Activated T-helper 9 cell treated with anti-CD3 and anti-CD28 coated beads, Interleukin-2, amount 50 U/mL, for 16 hours (primary cell): ENCODE results near the gene KIFC3.
A peak's percentile ranks its signal among the peaks of the same experiment; 100 is the strongest.
"Not testable (repeated sequence)": the region's sequence is repeated elsewhere in the genome, so short reads cannot be mapped to it uniquely, and the experiment has no call there.

Experiments
- DNase-seq: peaks from one replicate; pipeline ENCODE4 v3.0.0-alpha.2; 2020; ENCODE audit warnings: low read depth

The KIFC3 gene, protein sequence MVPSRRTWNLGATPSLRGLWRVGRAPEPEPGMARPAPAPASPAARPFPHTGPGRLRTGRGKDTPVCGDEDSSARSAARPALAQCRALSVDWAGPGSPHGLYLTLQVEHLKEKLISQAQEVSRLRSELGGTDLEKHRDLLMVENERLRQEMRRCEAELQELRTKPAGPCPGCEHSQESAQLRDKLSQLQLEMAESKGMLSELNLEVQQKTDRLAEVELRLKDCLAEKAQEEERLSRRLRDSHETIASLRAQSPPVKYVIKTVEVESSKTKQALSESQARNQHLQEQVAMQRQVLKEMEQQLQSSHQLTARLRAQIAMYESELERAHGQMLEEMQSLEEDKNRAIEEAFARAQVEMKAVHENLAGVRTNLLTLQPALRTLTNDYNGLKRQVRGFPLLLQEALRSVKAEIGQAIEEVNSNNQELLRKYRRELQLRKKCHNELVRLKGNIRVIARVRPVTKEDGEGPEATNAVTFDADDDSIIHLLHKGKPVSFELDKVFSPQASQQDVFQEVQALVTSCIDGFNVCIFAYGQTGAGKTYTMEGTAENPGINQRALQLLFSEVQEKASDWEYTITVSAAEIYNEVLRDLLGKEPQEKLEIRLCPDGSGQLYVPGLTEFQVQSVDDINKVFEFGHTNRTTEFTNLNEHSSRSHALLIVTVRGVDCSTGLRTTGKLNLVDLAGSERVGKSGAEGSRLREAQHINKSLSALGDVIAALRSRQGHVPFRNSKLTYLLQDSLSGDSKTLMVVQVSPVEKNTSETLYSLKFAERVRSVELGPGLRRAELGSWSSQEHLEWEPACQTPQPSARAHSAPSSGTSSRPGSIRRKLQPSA

DNA sequence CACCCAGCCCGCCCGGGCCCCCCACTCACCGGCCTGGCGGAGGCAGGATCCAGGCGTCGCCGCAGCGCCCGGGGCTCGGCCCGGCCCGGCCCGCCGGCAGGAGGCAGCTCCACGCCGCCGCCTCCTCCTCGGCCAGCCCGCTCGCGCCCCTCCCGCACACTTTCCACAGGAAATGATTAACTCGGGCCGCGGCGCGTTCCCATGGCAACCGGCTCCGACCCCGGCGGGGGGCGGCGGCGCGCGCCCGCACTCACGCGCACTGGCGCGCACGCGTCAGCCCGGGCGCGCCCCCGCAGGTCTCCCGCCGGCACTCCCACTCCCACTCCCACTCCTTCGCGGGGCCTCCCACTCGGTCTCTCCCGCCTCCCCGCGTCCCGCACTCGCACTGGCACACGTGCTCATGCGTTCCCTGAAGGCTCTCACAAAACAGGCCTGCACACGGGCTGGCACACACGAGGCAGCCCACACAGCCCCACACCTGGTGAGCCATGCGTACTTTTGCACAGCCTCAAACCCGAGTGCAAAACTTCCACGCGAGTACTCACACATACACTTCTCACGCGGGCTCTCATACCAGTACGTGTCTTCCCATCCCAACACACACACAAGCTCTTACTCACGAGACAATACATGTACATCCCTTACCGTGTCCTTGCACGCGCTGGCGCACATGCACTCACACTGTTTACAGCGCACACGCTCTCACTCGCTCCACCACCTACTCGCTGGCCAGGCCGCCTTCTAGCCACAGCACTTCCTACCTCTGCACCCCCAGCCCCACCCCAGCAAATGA lies at the start of gene KIFC3:
KIFC3 (minus strand) TSS at position 151 of the 793 bp plus-strand sequence. CDS start 4,248 bp downstream, outside the sequence.
- DNase-seq, result peak; percentile 63

DNA sequence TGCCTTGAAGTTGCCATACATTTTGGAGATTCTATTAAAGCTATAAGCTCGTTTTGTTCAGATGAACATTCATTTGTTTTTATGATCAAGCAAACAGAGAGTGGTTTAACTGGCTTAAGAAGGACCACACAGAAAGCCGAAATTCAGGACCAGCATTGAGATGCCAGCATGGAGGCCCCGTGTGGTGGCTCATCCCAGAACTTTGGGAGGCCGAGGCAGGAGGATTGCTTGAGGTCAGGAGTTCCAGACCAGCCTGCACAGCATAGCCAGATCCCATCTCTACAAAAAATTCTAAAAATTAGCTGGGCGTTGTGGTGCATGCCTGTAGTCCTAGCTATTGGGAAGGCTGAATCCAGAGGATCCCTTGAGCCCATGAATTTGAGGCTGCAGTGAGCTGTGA lies 45.9 kb upstream of the KIFC3 start:
- no peak for DNase-seq

DNA sequence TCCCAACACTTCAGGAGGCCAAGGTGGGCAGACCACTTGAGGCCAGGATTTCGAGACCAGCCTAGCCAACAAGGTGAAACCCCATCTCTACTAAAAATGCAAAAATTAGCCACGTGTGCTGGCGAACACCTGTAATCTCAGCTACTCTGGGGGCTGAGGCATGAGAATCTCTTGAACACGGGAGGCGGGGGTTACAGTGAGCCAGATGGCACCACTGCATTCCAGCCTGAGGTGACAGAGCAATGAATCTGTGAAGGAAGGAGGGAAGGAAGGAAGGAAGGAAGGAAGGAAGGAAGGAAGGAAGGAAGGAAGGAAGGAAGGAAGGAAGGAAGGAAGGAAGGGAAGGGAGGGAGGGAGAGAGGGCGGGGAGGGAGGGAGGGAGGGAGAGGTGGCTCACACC lies 44.6 kb upstream of the KIFC3 start:
- not testable (repeated sequence) for DNase-seq

DNA sequence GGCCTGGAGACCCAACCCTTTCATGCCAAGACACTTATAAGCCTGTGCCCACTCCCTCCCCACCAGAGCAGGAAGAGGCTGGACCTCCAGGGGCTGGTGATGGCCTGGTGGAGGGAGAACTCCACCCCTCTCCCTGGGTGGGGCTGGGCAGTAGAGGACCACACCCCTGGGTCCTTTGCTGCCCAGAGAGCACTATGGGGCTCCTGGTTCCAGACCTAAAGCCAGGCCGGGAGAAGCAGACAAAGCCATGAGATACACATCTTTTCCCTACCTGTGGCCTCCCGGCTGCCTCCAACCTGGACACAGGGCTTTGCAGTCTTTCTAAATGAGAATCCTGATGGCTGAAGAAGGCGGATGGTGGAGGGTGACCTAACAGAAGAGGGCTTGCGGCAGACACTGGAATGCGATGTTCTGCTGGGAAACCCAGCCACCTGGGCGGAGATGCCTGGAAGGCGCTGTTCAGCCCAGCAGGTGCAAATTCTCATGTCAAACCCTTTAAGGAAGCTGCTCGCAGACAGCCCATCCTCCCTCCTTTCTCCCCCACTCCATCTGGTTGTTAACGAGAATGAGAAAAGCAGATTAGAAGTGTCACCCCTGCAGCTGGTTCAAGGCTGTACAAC lies 43.9 kb upstream of the KIFC3 start:
- DNase-seq, result no peak

- DNase-seq, result no peak
Observed at GRCh38 chr16:57845115-57845514, 42.8 kb upstream of the KIFC3 start.

GRCh38 chr16:57844416-57845030 lies 42.2 kb upstream of the KIFC3 start:
- DNase-seq, result no peak

GRCh38 chr16:57843400-57843799 lies 41.1 kb upstream of the KIFC3 start:
- no peak for DNase-seq

DNA sequence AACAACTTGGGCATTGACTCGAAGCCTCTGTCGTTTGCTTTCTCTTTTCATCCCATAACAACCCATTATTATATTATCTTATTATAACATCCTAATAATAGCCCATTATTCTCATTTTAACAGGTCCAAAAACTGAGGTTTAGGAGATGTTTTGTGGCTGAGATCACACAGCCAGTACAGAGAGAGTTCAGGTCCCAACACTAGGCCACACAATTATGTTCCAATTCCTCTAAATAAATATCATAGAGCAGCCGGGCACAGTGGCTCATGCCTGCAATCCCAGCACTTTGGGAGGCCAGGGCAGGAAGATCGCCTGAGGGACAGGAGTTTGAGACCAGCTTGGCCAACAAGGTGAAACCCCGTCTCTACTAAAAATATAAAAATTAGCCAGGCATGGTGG lies 40.3 kb upstream of the KIFC3 start:
- no peak for DNase-seq

DNA sequence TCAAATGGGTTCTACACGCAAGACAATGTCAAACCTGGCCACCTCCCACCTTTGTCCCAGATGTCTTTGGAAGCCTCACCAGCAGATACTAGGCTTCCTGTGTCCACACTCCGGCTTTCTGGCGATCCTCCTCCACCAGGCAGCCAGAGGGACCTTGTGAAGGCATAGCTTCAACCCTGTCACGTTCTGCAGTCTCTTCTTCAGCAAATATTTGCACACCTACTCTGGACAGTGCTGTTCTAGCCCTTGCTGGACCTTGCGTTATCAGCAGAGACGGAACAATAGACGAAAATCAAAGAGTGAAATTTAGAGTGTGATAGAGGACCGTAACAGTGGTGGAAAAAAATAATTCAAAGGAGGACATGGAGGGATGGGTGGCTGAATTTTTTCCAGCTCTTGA lies 38.5 kb upstream of the KIFC3 start:
- DNase-seq, result no peak

DNA sequence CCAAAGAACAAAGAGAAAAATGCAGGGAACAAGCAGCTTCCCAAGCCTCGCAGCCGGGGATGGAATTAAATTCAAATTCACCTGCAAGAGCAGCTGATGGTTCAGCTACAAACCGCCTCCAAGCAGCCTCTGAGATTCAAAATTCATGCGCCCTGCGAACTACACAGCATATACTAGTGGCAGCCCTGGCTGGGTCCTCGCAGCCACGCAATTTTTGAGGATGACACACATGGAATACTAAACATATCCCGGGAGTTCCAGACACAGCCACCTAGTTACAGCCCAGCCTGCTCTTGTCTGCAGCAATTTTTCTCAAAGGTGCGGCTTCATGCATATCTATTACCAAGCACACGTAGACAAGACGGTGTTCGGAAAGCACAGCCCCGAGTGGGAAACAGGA lies 35.9 kb upstream of the KIFC3 start:
- no peak for DNase-seq

- DNase-seq, result no peak
Observed at GRCh38 chr16:57837305-57838125, 35.2 kb upstream of the KIFC3 start.

- not testable (repeated sequence) for DNase-seq
Observed at GRCh38 chr16:57835439-57835838, 33.1 kb upstream of the KIFC3 start.

DNA sequence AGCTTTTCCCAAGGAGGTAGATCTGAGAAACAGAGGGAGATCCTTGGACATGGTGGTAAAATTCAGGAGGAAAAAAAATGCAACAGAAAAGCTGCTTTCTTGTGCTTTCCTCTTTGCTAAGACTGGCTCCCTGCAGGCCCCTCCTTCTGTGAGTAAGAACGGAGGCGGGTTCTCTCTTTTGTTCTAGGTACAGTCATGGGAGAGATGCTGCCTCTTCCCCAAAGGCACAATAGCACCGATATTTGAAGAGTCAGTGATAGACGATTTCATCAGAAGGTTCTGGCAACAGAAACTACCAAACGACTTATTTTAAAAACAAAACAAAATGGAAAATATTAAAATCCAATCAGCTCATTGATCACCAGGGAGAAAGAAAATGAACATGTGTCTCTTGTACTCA lies 32.6 kb upstream of the KIFC3 start:
- DNase-seq, result no peak

- DNase-seq, result no peak
Observed at GRCh38 chr16:57830890-57831484, 28.7 kb upstream of the KIFC3 start.

- DNase-seq, result no peak
Observed at GRCh38 chr16:57829969-57830360, 27.7 kb upstream of the KIFC3 start.

DNA sequence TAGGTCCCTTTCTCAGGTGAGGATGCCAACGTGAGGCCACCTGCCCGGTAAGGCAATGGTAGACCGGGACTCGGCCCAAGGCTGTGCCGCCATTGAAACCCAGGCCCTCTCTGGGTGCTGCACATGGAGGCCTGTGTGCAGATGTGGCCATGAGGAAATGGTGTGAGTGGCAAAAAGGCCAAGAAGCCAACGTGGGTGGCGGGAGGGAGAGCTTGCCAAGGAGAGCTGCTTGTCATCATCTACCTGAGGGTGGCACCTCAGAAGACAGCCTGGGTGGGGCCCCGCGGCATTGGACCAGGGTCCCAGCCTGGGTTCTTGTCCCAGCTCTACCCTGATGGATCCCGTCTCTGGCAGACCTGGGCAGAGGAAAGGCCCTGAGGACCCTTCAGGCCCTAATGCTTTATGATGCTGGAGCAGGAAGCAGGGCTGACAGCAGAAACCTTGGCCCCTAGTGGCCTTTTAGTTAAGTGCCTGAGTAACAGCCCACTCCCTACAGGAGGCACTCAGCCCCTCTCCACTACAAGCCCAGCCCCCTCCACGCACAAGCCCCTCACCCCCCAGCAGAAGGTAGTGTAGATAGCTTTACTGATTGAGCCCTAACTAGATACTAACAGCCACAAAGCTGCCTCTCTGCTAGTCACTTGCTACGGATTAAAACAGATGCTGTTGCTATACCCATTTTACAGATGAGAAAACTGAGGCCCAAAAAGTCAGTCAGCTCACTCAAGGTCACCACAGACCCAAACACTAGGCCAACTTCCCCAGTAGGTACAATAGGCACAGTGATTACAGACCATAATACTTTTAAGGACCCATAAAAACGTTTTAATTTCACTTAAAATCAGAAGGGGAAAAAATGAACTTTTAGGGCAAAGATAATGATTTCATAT lies 26.2 kb upstream of the KIFC3 start:
- DNase-seq, result no peak

GRCh38 chr16:57826706-57827625 lies 24.7 kb upstream of the KIFC3 start:
- DNase-seq, result no peak

DNA sequence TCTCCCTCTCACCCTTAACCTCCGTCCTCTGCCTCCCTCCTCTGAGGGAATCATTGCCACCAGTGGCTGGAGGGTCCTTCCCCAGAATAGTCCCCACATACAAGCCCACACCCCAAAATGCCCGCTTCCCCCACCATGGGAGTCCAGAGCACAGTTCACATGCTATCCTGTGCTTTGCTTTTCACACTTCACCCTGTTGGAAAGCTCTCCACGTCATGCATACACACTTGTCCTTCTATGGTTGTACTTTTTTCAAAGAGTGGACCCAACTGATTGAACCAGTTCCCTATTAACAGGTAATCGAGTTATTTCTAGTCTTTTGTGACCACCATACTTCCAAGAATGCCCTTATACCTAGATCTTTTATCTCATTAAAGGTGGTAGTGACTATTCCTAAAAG lies 23.8 kb upstream of the KIFC3 start:
- DNase-seq, result no peak
